SK-N-MC (cell line): ENCODE results near the gene PRKG1.

Experiments used
- EZH2 ChIP-seq: fragments of 200-600 bp; sonication (generic); IDR thresholded peaks from one replicate; pipeline ENCODE4 v1.6.1; 2017; ENCODE audit warnings: antibody characterized with exemption
- FOXP2 ChIP-seq: optimal IDR thresholded peaks from 2 replicates; pipeline ENCODE3; 2011; ENCODE audit warnings: mild to moderate bottlenecking, moderate library complexity; ENCODE audit not compliant: insufficient read depth; ENCODE audit errors: extremely low read length, control extremely low read depth
- POLR2AphosphoS5 ChIP-seq: IDR thresholded peaks from 2 replicates; pipeline ENCODE4 v1.6.1; 2012; ENCODE audit warnings: mild to moderate bottlenecking, low read depth, low read length, borderline replicate concordance

- TF ChIP-seq EZH2 (no peak), POLR2AphosphoS5 (no peak), FOXP2 (no peak)
These were observed 876.8 kb downstream of the PRKG1 start for GRCh38 chr10:51950996-51951555.
